Sigmoid colon (tissue), 4 donors: Measurements from ENCODE around the gene DQX1.

Experiments
- EP300 ChIP-seq, 4 donors: sonication (generic); formaldehyde crosslinking; IDR thresholded peaks; one replicate each; pipeline ENCODE4 v1.6.1; 2017; ENCODE audit warnings: antibody characterized with exemption in 4 of 4
- POLR2A ChIP-seq, 2 donors: fragments of 450-650 bp; IDR thresholded peaks; one replicate each; pipeline ENCODE4 v1.6.1; 2016; ENCODE audit warnings: antibody characterized with exemption in 2 of 2, mild to moderate bottlenecking in 2 of 2, moderate library complexity in 2 of 2
- POLR2AphosphoS5 ChIP-seq, 4 donors: sonication (generic); formaldehyde crosslinking; IDR thresholded peaks; one replicate each; pipeline ENCODE4 v1.6.1; 2017; ENCODE audit warnings: antibody characterized with exemption in 4 of 4
- TF ChIP-seq, protein P1 (sequence below), 4 experiments: fragments of 450-650 bp in 3 of 4; fragments of 200-600 bp in 1 of 4; IDR thresholded peaks; one replicate each; pipeline ENCODE4 v1.5.1; 2016 to 2019; ENCODE audit warnings: antibody characterized with exemption in 4 of 4, mild to moderate bottlenecking in 3 of 4, moderate library complexity in 2 of 4

DNA sequence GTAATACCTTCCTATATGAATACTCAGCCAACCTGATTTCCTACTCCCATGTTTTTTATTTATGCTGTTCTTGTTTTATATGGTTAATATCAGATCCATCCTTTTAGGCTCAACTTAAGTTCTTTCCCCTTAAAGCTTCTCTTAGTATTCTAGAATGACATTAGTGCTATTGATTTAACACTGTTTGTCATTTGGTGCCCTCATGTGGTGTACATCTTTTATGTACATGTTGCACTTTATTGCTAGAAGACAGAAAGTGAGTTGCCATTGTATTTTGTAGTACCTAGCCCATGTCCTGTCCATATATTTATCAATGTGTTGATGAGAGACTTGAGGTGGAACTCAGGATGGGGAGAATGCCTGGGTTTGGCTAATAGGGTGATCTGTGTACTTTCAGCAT lies 6.2 kb upstream of the DQX1 start:
- TF ChIP-seq, protein P1, sequence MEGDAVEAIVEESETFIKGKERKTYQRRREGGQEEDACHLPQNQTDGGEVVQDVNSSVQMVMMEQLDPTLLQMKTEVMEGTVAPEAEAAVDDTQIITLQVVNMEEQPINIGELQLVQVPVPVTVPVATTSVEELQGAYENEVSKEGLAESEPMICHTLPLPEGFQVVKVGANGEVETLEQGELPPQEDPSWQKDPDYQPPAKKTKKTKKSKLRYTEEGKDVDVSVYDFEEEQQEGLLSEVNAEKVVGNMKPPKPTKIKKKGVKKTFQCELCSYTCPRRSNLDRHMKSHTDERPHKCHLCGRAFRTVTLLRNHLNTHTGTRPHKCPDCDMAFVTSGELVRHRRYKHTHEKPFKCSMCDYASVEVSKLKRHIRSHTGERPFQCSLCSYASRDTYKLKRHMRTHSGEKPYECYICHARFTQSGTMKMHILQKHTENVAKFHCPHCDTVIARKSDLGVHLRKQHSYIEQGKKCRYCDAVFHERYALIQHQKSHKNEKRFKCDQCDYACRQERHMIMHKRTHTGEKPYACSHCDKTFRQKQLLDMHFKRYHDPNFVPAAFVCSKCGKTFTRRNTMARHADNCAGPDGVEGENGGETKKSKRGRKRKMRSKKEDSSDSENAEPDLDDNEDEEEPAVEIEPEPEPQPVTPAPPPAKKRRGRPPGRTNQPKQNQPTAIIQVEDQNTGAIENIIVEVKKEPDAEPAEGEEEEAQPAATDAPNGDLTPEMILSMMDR (IDR thresholded peaks at IDR 0.05), result no peak
- no peak for TF ChIP-seq EP300 (IDR thresholded peaks at IDR 0.05)
- TF ChIP-seq POLR2A (IDR thresholded peaks at IDR 0.05), result no peak
- no peak for TF ChIP-seq POLR2AphosphoS5 (IDR thresholded peaks at IDR 0.05)
